Neuronal stem cell (in vitro differentiated cells): ENCODE data around the gene RTL1.

Source experiments
- DNase-seq: peaks from one replicate; pipeline ENCODE4 v3.0.0-alpha.2; 2013; ENCODE audit warnings: low spot score
- H2AFZ ChIP-seq: one replicate; pipeline ENCODE4 v1.6.1; 2013; ENCODE audit warnings: mild to moderate bottlenecking, low read length, inconsistent platforms
- H2AK5ac ChIP-seq: 2 replicates; pipeline ENCODE4 v1.6.1; 2013; ENCODE audit warnings: low read depth, mild to moderate bottlenecking, inconsistent platforms, low read length, moderate library complexity, mixed read lengths
- H2BK120ac ChIP-seq: 2 replicates; pipeline ENCODE4 v1.6.1; 2013; ENCODE audit warnings: low read depth, mild to moderate bottlenecking, inconsistent platforms, low read length, moderate library complexity, mixed read lengths
- H2BK12ac ChIP-seq: one replicate; pipeline ENCODE4 v1.6.1; 2013; ENCODE audit warnings: low read length, inconsistent platforms
- H2BK15ac ChIP-seq: 2 replicates; pipeline ENCODE4 v1.6.1; 2013; ENCODE audit warnings: mild to moderate bottlenecking, low read length, inconsistent platforms, mixed read lengths
- H2BK5ac ChIP-seq: one replicate; pipeline ENCODE4 v1.6.1; 2013; ENCODE audit warnings: inconsistent platforms, mild to moderate bottlenecking, low read length, moderate library complexity
- H3K14ac ChIP-seq: one replicate; pipeline ENCODE4 v1.6.1; 2013; ENCODE audit warnings: low read length, inconsistent platforms
- H3K18ac ChIP-seq: 2 replicates; pipeline ENCODE4 v1.6.1; 2013; ENCODE audit warnings: low read length, inconsistent platforms
- H3K23ac ChIP-seq: 2 replicates; pipeline ENCODE4 v1.6.1; 2013; ENCODE audit warnings: low read depth, mild to moderate bottlenecking, mixed read lengths, low read length, inconsistent platforms; ENCODE audit not compliant: poor library complexity
- H3K27ac ChIP-seq: replicated peaks from 3 replicates; pipeline ENCODE4 v1.5.1; 2013; ENCODE audit warnings: low read length, inconsistent platforms
- H3K27me3 ChIP-seq, 3 experiments: 2 replicates each; pipeline ENCODE4 v1.6.1; 2013; ENCODE audit warnings: low read length in 3 of 3, mild to moderate bottlenecking in 2 of 3, inconsistent platforms in 1 of 3, low read depth in 1 of 3, mixed read lengths in 1 of 3, moderate library complexity in 1 of 3; ENCODE audit not compliant: control insufficient read depth in 3 of 3, insufficient read depth in 3 of 3
- H3K36me3 ChIP-seq, 2 donors: replicated peaks in 1 of 2; 2 replicates each; pipeline ENCODE4 v1.6.1; 2013; ENCODE audit warnings: low read length in 2 of 2; ENCODE audit not compliant: control insufficient read depth in 2 of 2, insufficient read depth in 2 of 2
- H3K4ac ChIP-seq: 2 replicates; pipeline ENCODE4 v1.6.1; 2013; ENCODE audit warnings: inconsistent platforms, mild to moderate bottlenecking, low read length, moderate library complexity
- H3K4me1 ChIP-seq, 2 donors: 1 replicate in 1 of 2; 2 replicates in 1 of 2; pipeline ENCODE4 v1.6.1; 2013; ENCODE audit warnings: low read length in 2 of 2, low read depth in 1 of 2; ENCODE audit not compliant: control insufficient read depth in 2 of 2, insufficient read depth in 1 of 2
- H3K4me2 ChIP-seq: one replicate; pipeline ENCODE4 v1.6.1; 2013; ENCODE audit warnings: mild to moderate bottlenecking, low read length, inconsistent platforms; ENCODE audit not compliant: insufficient read depth, poor library complexity, severe bottlenecking
- H3K4me3 ChIP-seq, 2 donors: 2 replicates each; pipeline ENCODE4 v1.5.1; 2013; ENCODE audit warnings: low read length in 2 of 2, mild to moderate bottlenecking in 2 of 2, inconsistent platforms in 1 of 2, moderate library complexity in 1 of 2
- H3K79me1 ChIP-seq: one replicate; pipeline ENCODE4 v1.6.1; 2013; ENCODE audit warnings: low read depth, mild to moderate bottlenecking, inconsistent platforms, low read length, moderate library complexity
- H3K9ac ChIP-seq: one replicate; pipeline ENCODE4 v1.6.1; 2013; ENCODE audit warnings: mild to moderate bottlenecking, low read depth, low read length, inconsistent platforms; ENCODE audit not compliant: poor library complexity
- H3K9me3 ChIP-seq, 2 donors: replicated peaks in 1 of 2; 2 replicates each; pipeline versions ENCODE3 to v1.6.1; 2013; ENCODE audit warnings: low read length in 2 of 2, mild to moderate bottlenecking in 2 of 2, inconsistent platforms in 1 of 2, low read depth in 1 of 2, mixed read lengths in 1 of 2, moderate library complexity in 1 of 2; ENCODE audit not compliant: control insufficient read depth in 2 of 2, insufficient read depth in 1 of 2
- H4K8ac ChIP-seq: one replicate; pipeline ENCODE4 v1.6.1; 2013; ENCODE audit warnings: low read depth, mild to moderate bottlenecking, inconsistent platforms, low read length, moderate library complexity
- H4K91ac ChIP-seq: one replicate; pipeline ENCODE4 v1.6.1; 2013; ENCODE audit warnings: low read length, low read depth, mild to moderate bottlenecking, inconsistent platforms; ENCODE audit not compliant: poor library complexity
- WGBS, 2 donors: extraction: QIAGEN DNeasy Blood & Tissue Kit; methylation state at CpG; one replicate each; pipeline ENCODE4 v1.1.7; 2013; ENCODE audit warnings: missing lambda C conversion rate in 2 of 2, mixed read lengths in 1 of 2; ENCODE audit not compliant: insufficient read length in 2 of 2, insufficient replicate concordance in 1 of 2; ENCODE audit errors: extremely low coverage in 2 of 2; 5-methylcytosine and 5-hydroxymethylcytosine counted together

The RTL1 gene

DNA sequence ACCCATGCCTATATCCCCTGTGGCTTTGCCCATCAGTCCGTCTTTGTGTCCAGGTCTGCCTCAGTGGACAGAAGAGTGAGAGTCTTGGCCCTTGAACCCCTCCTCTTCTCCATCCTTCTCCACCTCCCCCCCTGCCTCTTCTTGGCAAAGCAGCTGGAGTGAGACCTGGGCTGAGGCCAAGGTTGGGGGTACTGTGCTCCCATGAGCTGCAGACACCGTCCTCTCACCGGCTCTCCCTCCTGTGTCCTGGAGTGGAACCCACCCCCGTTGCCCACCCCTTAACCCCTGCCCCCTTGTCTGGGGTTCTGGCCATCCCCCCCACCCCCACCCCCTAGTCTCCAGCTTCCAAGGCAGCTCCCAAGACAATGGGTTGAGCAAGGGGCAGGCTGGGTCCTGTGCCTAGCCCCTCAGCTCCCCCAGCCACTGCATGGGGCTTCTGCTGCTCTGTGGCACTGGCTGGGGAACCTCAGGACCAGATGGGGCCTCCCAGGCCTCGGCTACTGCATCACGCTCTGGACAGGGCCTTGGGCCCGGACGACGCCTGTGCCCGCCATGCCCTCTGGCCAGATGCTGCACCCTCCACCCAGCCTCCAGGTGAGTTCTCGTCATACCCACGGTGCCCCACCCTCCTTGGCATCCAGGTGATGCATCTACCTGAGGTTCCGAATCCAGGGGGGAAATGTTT, 35.7 kb downstream of the RTL1 start:
- Histone ChIP-seq H3K23ac (peak overlapping the region; percentile 66), H3K27me3 (no peaks in the 10 kb centered on the region), H2BK5ac (no peak overlapping the region), H3K79me1 (no peaks in the 10 kb centered on the region), H3K4me2 (no peak overlapping the region), H3K36me3 (no peaks in the 10 kb centered on the region), H3K4me3 (no peak overlapping the region), H2BK15ac (peak overlapping the region; percentile 95), H2BK12ac (peak overlapping the region; percentile 99), H3K9ac (peak overlapping the region; percentile 13), H2AFZ (no peak overlapping the region), H3K27ac (no peak overlapping the region), H3K9me3 (peaks cover 2 to 3% of the 10 kb centered on the region in 2 donors), H4K8ac (no peak overlapping the region), H4K91ac (peak overlapping the region; percentile 96), H3K18ac (peak overlapping the region; percentile 93), H3K14ac (peak overlapping the region; percentile 82), H3K4me1 (peaks cover 0 to 7% of the 10 kb centered on the region in 2 donors), H2BK120ac (peak overlapping the region; percentile 90), H2AK5ac (peak overlapping the region; percentile 96), H3K4ac (peak overlapping the region; percentile 89)
- no peak for DNase-seq
- no CpG with 5 or more reads among the region's 13 CpGs for WGBS, 2 donors

DNA sequence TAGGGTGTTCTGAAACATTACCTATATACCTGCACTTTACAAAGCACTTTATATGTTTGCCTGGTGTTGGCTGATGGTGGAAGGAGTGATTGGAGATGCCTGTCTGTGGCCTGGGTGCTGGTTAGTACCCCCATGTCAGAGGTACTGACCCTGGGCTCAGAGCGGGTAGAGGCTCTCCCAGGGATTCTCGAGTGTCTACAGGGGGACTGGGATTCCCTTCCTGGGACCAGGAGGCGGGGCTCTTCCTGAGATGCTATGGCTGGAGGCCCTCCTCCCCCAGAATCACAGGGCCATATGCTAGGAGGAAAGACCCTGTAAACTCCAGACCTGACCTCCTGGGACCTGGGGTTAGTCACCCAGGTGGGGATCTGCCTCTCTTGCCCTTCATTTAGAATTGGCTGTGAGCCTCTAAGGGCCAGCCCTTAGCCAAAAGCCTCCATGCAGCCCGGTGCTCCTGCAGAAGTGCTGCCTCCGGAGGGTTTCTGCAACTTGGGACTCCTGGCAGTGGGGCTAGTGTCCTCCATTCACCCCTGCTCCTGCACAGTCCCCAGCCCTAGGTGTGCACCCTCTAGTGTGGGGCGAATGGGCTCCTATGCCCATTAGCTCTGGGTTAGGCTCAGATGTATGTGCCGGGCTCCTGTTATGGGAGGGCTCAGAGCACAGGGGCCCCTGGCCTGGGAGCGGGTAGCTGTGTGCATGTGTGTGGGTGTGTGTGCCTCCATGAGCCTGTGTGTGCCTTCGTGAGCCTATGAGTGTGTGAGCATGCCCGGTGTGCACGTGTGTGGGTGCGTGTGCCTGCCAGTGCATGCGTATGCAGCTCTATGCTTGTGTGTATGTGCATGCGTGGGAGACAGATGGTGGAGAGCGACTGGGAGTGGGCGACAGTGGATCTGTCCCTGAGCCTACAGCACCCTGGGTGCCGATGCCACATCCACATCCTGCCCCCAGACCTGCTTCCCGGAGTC, 36.6 kb downstream of the RTL1 start:
- no peaks in the 10 kb centered on the region for H3K27me3 ChIP-seq
- no CpG with 5 or more reads among the region's 18 CpGs for WGBS, 2 donors
- no peaks in the 10 kb centered on the region for H3K79me1 ChIP-seq

DNA sequence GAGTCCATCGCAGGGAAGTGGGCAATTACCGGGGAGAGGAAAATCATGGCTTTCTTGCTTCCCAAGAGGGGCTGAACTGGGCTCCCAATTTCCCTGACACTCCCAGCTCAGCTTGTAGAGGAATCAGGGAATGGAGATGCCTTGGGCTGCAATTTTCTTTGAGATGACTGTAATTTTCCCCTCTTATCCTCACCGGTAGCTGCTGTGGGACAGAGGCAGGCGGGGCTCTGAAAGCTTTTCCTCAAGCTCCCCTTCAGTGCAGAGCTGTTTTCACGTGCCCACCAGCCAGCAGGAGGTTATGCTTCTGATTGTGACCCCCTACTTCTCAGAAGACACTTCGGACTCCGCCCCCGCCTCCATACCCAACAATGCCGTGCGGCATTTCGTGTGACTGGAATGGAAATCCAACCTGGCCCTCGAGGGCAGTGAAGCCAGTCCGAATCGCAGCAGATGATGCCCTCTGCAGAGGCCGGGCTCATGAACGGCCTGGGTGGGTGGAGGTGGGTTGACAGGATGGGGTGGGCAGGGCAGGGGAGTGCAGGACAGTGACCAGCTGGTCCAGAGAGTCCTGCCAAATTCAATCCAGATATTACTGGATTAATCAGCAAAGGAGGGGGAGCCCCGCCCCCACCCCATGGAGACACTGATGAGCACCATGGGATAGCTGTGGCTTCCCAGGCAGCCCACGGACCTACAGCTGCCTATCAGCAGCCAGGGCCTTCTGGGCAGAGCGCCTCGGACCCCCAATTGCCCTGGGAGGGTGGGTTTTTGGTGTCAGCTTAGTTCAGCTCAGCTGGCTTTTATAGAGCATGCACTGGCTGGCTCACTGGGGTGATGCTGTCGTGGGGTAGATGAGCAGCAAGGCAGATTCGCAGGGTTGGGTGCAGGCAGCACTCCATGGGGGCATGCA, 37.6 kb downstream of the RTL1 start:
- peak overlapping the region; percentile 96 for H2AK5ac ChIP-seq

More for the DNA sequence above, 36.6 kb downstream of the RTL1 start:
- Histone ChIP-seq H3K4me1 (peaks cover 0 to 7% of the 10 kb centered on the region in 2 donors), H2BK5ac (peak overlapping the region; percentile 62), H2BK12ac (peak overlapping the region; percentile 99), H2AK5ac (peak overlapping the region; percentile 96), H2BK15ac (peak overlapping the region; percentile 92), H3K9ac (no peak overlapping the region), H2BK120ac (peak overlapping the region; percentile 90), H3K23ac (peak overlapping the region; percentile 66), H3K36me3 (no peaks in the 10 kb centered on the region), H2AFZ (no peak overlapping the region), H3K18ac (peak overlapping the region; percentile 93), H3K27ac (no peak overlapping the region), H4K8ac (no peak overlapping the region), H3K4me2 (no peak overlapping the region), H3K4ac (peak overlapping the region; percentile 24), H4K91ac (peak overlapping the region; percentile 96), H3K4me3 (peak overlapping the region in 1 of 2 donors; percentile 58), H3K9me3 (peaks cover 2 to 7% of the 10 kb centered on the region in 2 donors), H3K14ac (peak overlapping the region; percentile 82)
- no peak for DNase-seq

More for the DNA sequence above, 37.6 kb downstream of the RTL1 start:
- peak overlapping the region; percentile 92 for H3K18ac ChIP-seq
- H2BK12ac ChIP-seq: peak overlapping the region; percentile 91
- H3K4ac ChIP-seq: no peak overlapping the region
- no peaks in the 10 kb centered on the region for H3K36me3 ChIP-seq
- no peak overlapping the region for H4K8ac ChIP-seq
- peak overlapping the region; percentile 92 for H2BK15ac ChIP-seq
- no peaks in the 10 kb centered on the region for H3K27me3 ChIP-seq
- peaks cover 0 to 7% of the 10 kb centered on the region in 2 donors for H3K9me3 ChIP-seq
- no CpG with 5 or more reads among the region's 22 CpGs for WGBS, 2 donors
- peak overlapping the region; percentile 90 for H2BK120ac ChIP-seq
- no peak overlapping the region for H3K23ac ChIP-seq
- no peak overlapping the region for H2AFZ ChIP-seq
- peak overlapping the region; percentile 96 for H3K14ac ChIP-seq
- H3K9ac ChIP-seq: no peak overlapping the region
- H2BK5ac ChIP-seq: peak overlapping the region; percentile 62
- H3K4me2 ChIP-seq: no peak overlapping the region
- no peaks in the 10 kb centered on the region for H3K79me1 ChIP-seq
- no peak overlapping the region for H3K4me3 ChIP-seq
- H3K4me1 ChIP-seq: peaks cover 0 to 7% of the 10 kb centered on the region in 2 donors
- no peak overlapping the region for H3K27ac ChIP-seq
- H4K91ac ChIP-seq: peak overlapping the region; percentile 61
- no peak for DNase-seq
